Endodermal cell (in vitro differentiated cells): ENCODE results near the gene ABI3. TPM values are rescaled to one million over a fixed set of nuclear protein-coding genes. Genes with fewer than 3 reads are reported as not detected.
"Not testable (repeated sequence)": the region's sequence is repeated elsewhere in the genome, so short reads cannot be mapped to it uniquely, and the experiment has no call there.

Experiments
- DNase-seq: peaks from one replicate; pipeline ENCODE4 v3.0.0-alpha.2; 2017
- H3K27ac ChIP-seq: 2 replicates; pipeline ENCODE4 v1.5.1; 2013; ENCODE audit warnings: mild to moderate bottlenecking, low read depth, low read length, moderate library complexity
- H3K27me3 ChIP-seq: 2 replicates; pipeline ENCODE4 v1.6.1; 2013; ENCODE audit warnings: mild to moderate bottlenecking, low read length, moderate library complexity; ENCODE audit not compliant: insufficient read depth, control insufficient read depth, poor library complexity, severe bottlenecking
- H3K36me3 ChIP-seq: 2 replicates; pipeline ENCODE4 v1.7.0; 2013; ENCODE audit warnings: mild to moderate bottlenecking, low read length, moderate library complexity; ENCODE audit not compliant: control insufficient read depth, insufficient read depth
- H3K4me1 ChIP-seq: one replicate; pipeline ENCODE4 v1.7.0; 2013; ENCODE audit warnings: low read length; ENCODE audit not compliant: control insufficient read depth, insufficient read depth
- H3K4me3 ChIP-seq: 2 replicates; pipeline ENCODE4 v1.5.1; 2013; ENCODE audit warnings: mild to moderate bottlenecking, low read length, moderate library complexity
- H3K9ac ChIP-seq: 2 replicates; pipeline ENCODE4 v1.6.1; 2013; ENCODE audit warnings: mild to moderate bottlenecking, low read length, moderate library complexity; ENCODE audit not compliant: poor library complexity, severe bottlenecking; ENCODE audit errors: extremely low read depth
- H3K9me3 ChIP-seq: 2 replicates; pipeline ENCODE4 v1.6.1; 2013; ENCODE audit warnings: mild to moderate bottlenecking, low read length, moderate library complexity; ENCODE audit not compliant: control insufficient read depth
- H3K27ac Mint-ChIP-seq: 2 replicates; pipeline ENCODE4 v1.8.0; 2020; ENCODE audit warnings: mixed read lengths
- H3K27me3 Mint-ChIP-seq: 2 replicates; pipeline ENCODE4 v1.8.0; 2021; ENCODE audit warnings: mild to moderate bottlenecking, mixed read lengths; ENCODE audit not compliant: insufficient read depth
- H3K36me3 Mint-ChIP-seq: 2 replicates; pipeline ENCODE4 v1.8.0; 2020; ENCODE audit warnings: low read depth, mixed read lengths
- H3K4me1 Mint-ChIP-seq: 2 replicates; pipeline ENCODE4 v1.8.0; 2020; ENCODE audit warnings: mixed read lengths
- H3K4me3 Mint-ChIP-seq: 2 replicates; pipeline ENCODE4 v1.8.0; 2020; ENCODE audit warnings: mild to moderate bottlenecking, moderate library complexity, mixed read lengths
- H3K9me3 Mint-ChIP-seq: 2 replicates; pipeline ENCODE4 v1.8.0; 2020; ENCODE audit warnings: mild to moderate bottlenecking, mixed read lengths
- WGBS, 2 experiments: methylation state at CpG; one replicate each; pipeline versions ENCODE4 v1.1.5 to v1.1.7; 2013; ENCODE audit warnings: missing lambda C conversion rate in 2 of 2, mixed read lengths in 1 of 2; ENCODE audit not compliant: insufficient coverage in 1 of 2, insufficient read length in 1 of 2; 5-methylcytosine and 5-hydroxymethylcytosine counted together
- total RNA-seq, 2 donors: library from RNA; stranded (reverse); fragmentation: NEBNext Ultra II Directional in 1 of 2; extraction: Animal tissue kit (Norgen Biotek cat#: 25700) in 1 of 2; gene quantifications; 2 replicates in 1 of 2; 3 replicates in 1 of 2; pipeline ENCODE4 v1.2.1, GENCODE V29; 2021
- TF ChIP-seq, protein P1 (sequence below): fragments of 200-600 bp; sonication (generic); conservative IDR thresholded peaks from 2 replicates; pipeline ENCODE4 v1.5.0; 2021; ENCODE audit warnings: antibody characterized with exemption, mild to moderate bottlenecking

The ABI3 gene
- total RNA-seq, 2 donors from 2014 or later = 0.58 to 1.7 TPM

- Mint-ChIP-seq H3K36me3 (peaks cover 2% of the 10 kb centered on the region), H3K4me1 (no peaks in the 10 kb centered on the region), H3K27ac (no peak overlapping the region), H3K9me3 (peaks cover 36% of the 10 kb centered on the region), H3K4me3 (no peak overlapping the region), H3K27me3 (peaks cover 55% of the 10 kb centered on the region)
- no peak overlapping the region for H3K4me3 ChIP-seq
- no peak overlapping the region for H3K27ac ChIP-seq
- no peaks in the 10 kb centered on the region for H3K4me1 ChIP-seq
- no peak overlapping the region for H3K9ac ChIP-seq
- H3K36me3 ChIP-seq = no peaks in the 10 kb centered on the region
- DNase-seq = no peak
- peaks cover 47% of the 10 kb centered on the region for H3K9me3 ChIP-seq
- WGBS, 2 experiments = 70 to 88% methylated on average over 7 to 9 of the region's 9 CpGs
- H3K27me3 ChIP-seq = no peaks in the 10 kb centered on the region
- TF ChIP-seq, protein P1, sequence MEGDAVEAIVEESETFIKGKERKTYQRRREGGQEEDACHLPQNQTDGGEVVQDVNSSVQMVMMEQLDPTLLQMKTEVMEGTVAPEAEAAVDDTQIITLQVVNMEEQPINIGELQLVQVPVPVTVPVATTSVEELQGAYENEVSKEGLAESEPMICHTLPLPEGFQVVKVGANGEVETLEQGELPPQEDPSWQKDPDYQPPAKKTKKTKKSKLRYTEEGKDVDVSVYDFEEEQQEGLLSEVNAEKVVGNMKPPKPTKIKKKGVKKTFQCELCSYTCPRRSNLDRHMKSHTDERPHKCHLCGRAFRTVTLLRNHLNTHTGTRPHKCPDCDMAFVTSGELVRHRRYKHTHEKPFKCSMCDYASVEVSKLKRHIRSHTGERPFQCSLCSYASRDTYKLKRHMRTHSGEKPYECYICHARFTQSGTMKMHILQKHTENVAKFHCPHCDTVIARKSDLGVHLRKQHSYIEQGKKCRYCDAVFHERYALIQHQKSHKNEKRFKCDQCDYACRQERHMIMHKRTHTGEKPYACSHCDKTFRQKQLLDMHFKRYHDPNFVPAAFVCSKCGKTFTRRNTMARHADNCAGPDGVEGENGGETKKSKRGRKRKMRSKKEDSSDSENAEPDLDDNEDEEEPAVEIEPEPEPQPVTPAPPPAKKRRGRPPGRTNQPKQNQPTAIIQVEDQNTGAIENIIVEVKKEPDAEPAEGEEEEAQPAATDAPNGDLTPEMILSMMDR = no peak
Measured at GRCh38 chr17:49168706-49169105, 41.8 kb upstream of the ABI3 start.

GRCh38 chr17:49170216-49170615, 40.3 kb upstream of the ABI3 start:
- Mint-ChIP-seq H3K27ac (no peak overlapping the region), H3K4me1 (no peaks in the 10 kb centered on the region), H3K27me3 (peaks cover 52% of the 10 kb centered on the region), H3K9me3 (peaks cover 47% of the 10 kb centered on the region), H3K4me3 (no peak overlapping the region), H3K36me3 (peaks cover 2% of the 10 kb centered on the region)
- no peak for DNase-seq
- TF ChIP-seq, protein P1 = no peak
- Histone ChIP-seq H3K27ac (no peak overlapping the region), H3K4me3 (no peak overlapping the region), H3K4me1 (no peaks in the 10 kb centered on the region), H3K36me3 (no peaks in the 10 kb centered on the region), H3K9me3 (peaks cover 62% of the 10 kb centered on the region), H3K9ac (no peak overlapping the region), H3K27me3 (no peaks in the 10 kb centered on the region)
- WGBS, 2 experiments = 93 to 100% methylated on average over 1 to 2 of the region's 2 CpGs

GRCh38 chr17:49170711-49171110, 39.8 kb upstream of the ABI3 start:
- H3K27ac ChIP-seq, H3K27me3 ChIP-seq, DNase-seq, H3K36me3 ChIP-seq, H3K4me1 ChIP-seq, H3K36me3 Mint-ChIP-seq, H3K9ac ChIP-seq, H3K27ac Mint-ChIP-seq, H3K4me3 ChIP-seq, H3K4me3 Mint-ChIP-seq, H3K4me1 Mint-ChIP-seq: not testable (repeated sequence)
- WGBS, 2 experiments = 78 to 93% methylated on average over 2 of the region's 3 CpGs
- H3K9me3 ChIP-seq = peaks cover 67% of the 10 kb centered on the region
- Mint-ChIP-seq H3K9me3 (peaks cover 52% of the 10 kb centered on the region), H3K27me3 (peaks cover 50% of the 10 kb centered on the region)

- Mint-ChIP-seq H3K27me3 (peaks cover 13% of the 10 kb centered on the region), H3K36me3 (peaks cover 11% of the 10 kb centered on the region), H3K9me3 (peaks cover 72% of the 10 kb centered on the region)
- DNase-seq, H3K27ac Mint-ChIP-seq, H3K4me1 ChIP-seq, H3K9ac ChIP-seq, H3K4me1 Mint-ChIP-seq, H3K27me3 ChIP-seq, H3K27ac ChIP-seq, H3K36me3 ChIP-seq, H3K4me3 Mint-ChIP-seq: not testable (repeated sequence)
- peaks cover 83% of the 10 kb centered on the region for H3K9me3 ChIP-seq
- 86 to 97% methylated on average over 5 to 11 of the region's 11 CpGs for WGBS, 2 experiments
- peak overlapping the region; percentile 47 for H3K4me3 ChIP-seq
Measured at GRCh38 chr17:49175978-49176377, 34.5 kb upstream of the ABI3 start.
